Activated CD4-positive, CD25-positive, alpha-beta regulatory T cell treated with anti-CD3 and anti-CD28 coated beads, Interleukin-2, amount 50 U/mL, for 24 hours (primary cell): ENCODE measurements around the gene ITFG1.

Experiments
- ATAC-seq, 2 donors: fragments of 150-1000 bp; cut with Tn5 transposase; one replicate each; pipeline ENCODE4 v1.10.0; 2021; ENCODE audit warnings: mild to moderate bottlenecking in 1 of 2, moderate library complexity in 1 of 2

Gene ITFG1

GRCh38 chr16:47460711-47461597 is at the start of gene ITFG1, which contains the start of gene PHKB:
Gene ITFG1, minus strand, starts transcription at chr16:47461063. Its CDS starts 18 bp downstream, at chr16:47461045.
Gene PHKB, plus strand, starts transcription at chr16:47461331. Its CDS starts 20 bp downstream, at chr16:47461351.
- ATAC-seq = peak; percentile 84 to 86

- no peak for ATAC-seq
Measured at GRCh38 chr16:47507701-47508100, 46.8 kb upstream of the ITFG1 start.

GRCh38 chr16:47506800-47507199 is 45.9 kb upstream of the ITFG1 start:
- no peak for ATAC-seq

- ATAC-seq = no peak
Measured at GRCh38 chr16:47504599-47504998, 43.7 kb upstream of the ITFG1 start.

- no peak for ATAC-seq
Measured at GRCh38 chr16:47503936-47504335, 43.1 kb upstream of the ITFG1 start.

GRCh38 chr16:47499700-47500264 is 38.9 kb upstream of the ITFG1 start:
- ATAC-seq = no peak

GRCh38 chr16:47499080-47499699 is 38.3 kb upstream of the ITFG1 start:
- no peak for ATAC-seq

GRCh38 chr16:47493381-47494337 is 32.8 kb upstream of the ITFG1 start:
- ATAC-seq = no peak

- peak; percentile 81 to 91 for ATAC-seq
Measured at GRCh38 chr16:47492428-47493377, 31.8 kb upstream of the ITFG1 start.

- no peak for ATAC-seq
Measured at GRCh38 chr16:47492036-47492427, 31.2 kb upstream of the ITFG1 start.

- ATAC-seq = no peak
Measured at GRCh38 chr16:47490471-47490870, 29.6 kb upstream of the ITFG1 start.

- ATAC-seq = no peak
Measured at GRCh38 chr16:47488051-47488450, 27.2 kb upstream of the ITFG1 start.

- no peak for ATAC-seq
Measured at GRCh38 chr16:47486856-47487255, 26.0 kb upstream of the ITFG1 start.

GRCh38 chr16:47483616-47484015 is 22.8 kb upstream of the ITFG1 start:
- peak; percentile 68 to 79 for ATAC-seq

GRCh38 chr16:47481698-47482374 is 21.0 kb upstream of the ITFG1 start:
- peak in 1 of 2 donors; percentile 29 for ATAC-seq

- ATAC-seq = no peak
Measured at GRCh38 chr16:47480410-47480809, 19.5 kb upstream of the ITFG1 start.

GRCh38 chr16:47477679-47478078 is 16.8 kb upstream of the ITFG1 start:
- ATAC-seq = peak; percentile 42 to 51

GRCh38 chr16:47476654-47477345 is 15.9 kb upstream of the ITFG1 start:
- ATAC-seq = no peak

GRCh38 chr16:47475786-47476185 is 14.9 kb upstream of the ITFG1 start:
- ATAC-seq = no peak

GRCh38 chr16:47473792-47474191 is 12.9 kb upstream of the ITFG1 start:
- no peak for ATAC-seq
